HepG2 (cell line): Measurements from ENCODE around the gene C21orf91. TPM values are rescaled to one million over a fixed set of nuclear protein-coding genes. Genes with fewer than 3 reads are reported as not detected.
A peak's percentile ranks its signal among the peaks of the same experiment; 100 is the strongest.

ENCODE experiments used
- ARNT2 ChIP-seq: sonication (generic); formaldehyde crosslinking; IDR thresholded peaks from 2 replicates; pipeline ENCODE4 v1.8.0; 2022; ENCODE audit warnings: mild to moderate bottlenecking, low read depth, missing genetic modification reagents, moderate library complexity
- ELF3 ChIP-seq: IDR thresholded peaks from 2 replicates; pipeline ENCODE4 v1.6.1; 2016; ENCODE audit warnings: missing genetic modification reagents, missing compliant biosample characterization
- HDAC1 ChIP-seq: sonication (generic); formaldehyde crosslinking; IDR thresholded peaks from 2 replicates; pipeline ENCODE4 v1.5.1; 2020; ENCODE audit warnings: mild to moderate bottlenecking, missing genetic modification reagents
- HOXA7 ChIP-seq: sonication (generic); formaldehyde crosslinking; IDR thresholded peaks from 2 replicates; pipeline ENCODE4 v1.8.1; 2022; ENCODE audit warnings: mild to moderate bottlenecking, missing genetic modification reagents, moderate library complexity
- NFIB ChIP-seq: sonication (generic); formaldehyde crosslinking; IDR thresholded peaks from 2 replicates; pipeline ENCODE4 v1.9.0; 2021; ENCODE audit warnings: missing genetic modification reagents, mild to moderate bottlenecking, borderline replicate concordance
- POGK ChIP-seq: sonication (generic); formaldehyde crosslinking; conservative IDR thresholded peaks from 2 replicates; pipeline ENCODE4 v1.8.0; 2022; ENCODE audit warnings: mild to moderate bottlenecking, moderate library complexity, missing genetic modification reagents
- UBTF ChIP-seq: sonication (generic); formaldehyde crosslinking; IDR thresholded peaks from 2 replicates; pipeline ENCODE4 v1.4.0; 2020; ENCODE audit warnings: mild to moderate bottlenecking, missing genetic modification reagents
- ZKSCAN5 ChIP-seq: sonication (generic); formaldehyde crosslinking; IDR thresholded peaks from 2 replicates; pipeline ENCODE4 v1.5.1; 2020; ENCODE audit warnings: mild to moderate bottlenecking, missing genetic modification reagents
- ZNF143 ChIP-seq: sonication (generic); formaldehyde crosslinking; IDR thresholded peaks from 2 replicates; pipeline ENCODE4 v1.4.0; 2020; ENCODE audit warnings: missing genetic modification reagents
- ZNF460 ChIP-seq: sonication (generic); formaldehyde crosslinking; IDR thresholded peaks from 2 replicates; pipeline ENCODE4 v1.5.1; 2020; ENCODE audit warnings: missing genetic modification reagents, mild to moderate bottlenecking, borderline replicate concordance
- ZNF556 ChIP-seq: sonication (generic); formaldehyde crosslinking; IDR thresholded peaks from 2 replicates; pipeline ENCODE4 v1.4.0; 2020; ENCODE audit warnings: mild to moderate bottlenecking, missing genetic modification reagents, borderline replicate concordance
- ZNF788 ChIP-seq: sonication (generic); formaldehyde crosslinking; IDR thresholded peaks from 2 replicates; pipeline ENCODE4 v1.5.0; 2020; ENCODE audit warnings: mild to moderate bottlenecking, missing genetic modification reagents, borderline replicate concordance
- ZNF878 ChIP-seq: sonication (generic); formaldehyde crosslinking; IDR thresholded peaks from 2 replicates; pipeline ENCODE4 v1.8.1; 2023; ENCODE audit warnings: mild to moderate bottlenecking, missing genetic modification reagents, moderate library complexity
- ZSCAN21 ChIP-seq: sonication (generic); formaldehyde crosslinking; IDR thresholded peaks from 2 replicates; pipeline ENCODE4 v1.8.0; 2022; ENCODE audit warnings: mild to moderate bottlenecking, missing genetic modification reagents, moderate library complexity, borderline replicate concordance
- ZZZ3 ChIP-seq: sonication (generic); formaldehyde crosslinking; IDR thresholded peaks from 2 replicates; pipeline ENCODE4 v1.4.0; 2020; ENCODE audit warnings: missing genetic modification reagents, mild to moderate bottlenecking, borderline replicate concordance
- polyA plus RNA-seq, 8 experiments: library from polyadenylated mRNA; depleted of rRNA in 3 of 8; stranded (reverse) in 7 of 8; unstranded in 1 of 8; fragments of >200 nt; fragmentation: Illumina TruSeq in 4 of 8; extraction: Trizol in 4 of 8; gene quantifications; 2 replicates each; pipeline versions ENCODE4 v1.2.1 to v1.2.3, GENCODE V29; 2011 to 2016; ENCODE audit warnings: low read depth in 4 of 8, missing spikeins in 1 of 8, mixed read lengths in 1 of 8; ENCODE audit not compliant: insufficient read depth in 1 of 8
- total RNA-seq, 5 experiments: library from RNA; depleted of rRNA; stranded (reverse); fragments of >200 nt; fragmentation: Illumina TruSeq; extraction: Trizol; gene quantifications; 2 replicates each; pipeline ENCODE4 v1.2.3, GENCODE V29; 2016; ENCODE audit warnings: low read depth in 1 of 5
- TF ChIP-seq, protein P1 (sequence below): sonication (generic); formaldehyde crosslinking; IDR thresholded peaks from 2 replicates; pipeline ENCODE4 v1.5.1; 2020; ENCODE audit warnings: mild to moderate bottlenecking, missing genetic modification reagents, moderate library complexity
- TF ChIP-seq, protein P2 (sequence below): sonication (generic); formaldehyde crosslinking; IDR thresholded peaks from 2 replicates; pipeline ENCODE4 v1.5.0; 2020; ENCODE audit warnings: missing genetic modification reagents

C21orf91 gene
- total and polyA plus RNA-seq, 2 of the 13 experiments (the other 11 are each of a cell fraction or from before 2014, with no cell fraction given) = 2.9 to 7.8 TPM

GRCh38 chr21:17819114-17819876, at the start of gene C21orf91 (continued):
- TF ChIP-seq, protein P1, sequence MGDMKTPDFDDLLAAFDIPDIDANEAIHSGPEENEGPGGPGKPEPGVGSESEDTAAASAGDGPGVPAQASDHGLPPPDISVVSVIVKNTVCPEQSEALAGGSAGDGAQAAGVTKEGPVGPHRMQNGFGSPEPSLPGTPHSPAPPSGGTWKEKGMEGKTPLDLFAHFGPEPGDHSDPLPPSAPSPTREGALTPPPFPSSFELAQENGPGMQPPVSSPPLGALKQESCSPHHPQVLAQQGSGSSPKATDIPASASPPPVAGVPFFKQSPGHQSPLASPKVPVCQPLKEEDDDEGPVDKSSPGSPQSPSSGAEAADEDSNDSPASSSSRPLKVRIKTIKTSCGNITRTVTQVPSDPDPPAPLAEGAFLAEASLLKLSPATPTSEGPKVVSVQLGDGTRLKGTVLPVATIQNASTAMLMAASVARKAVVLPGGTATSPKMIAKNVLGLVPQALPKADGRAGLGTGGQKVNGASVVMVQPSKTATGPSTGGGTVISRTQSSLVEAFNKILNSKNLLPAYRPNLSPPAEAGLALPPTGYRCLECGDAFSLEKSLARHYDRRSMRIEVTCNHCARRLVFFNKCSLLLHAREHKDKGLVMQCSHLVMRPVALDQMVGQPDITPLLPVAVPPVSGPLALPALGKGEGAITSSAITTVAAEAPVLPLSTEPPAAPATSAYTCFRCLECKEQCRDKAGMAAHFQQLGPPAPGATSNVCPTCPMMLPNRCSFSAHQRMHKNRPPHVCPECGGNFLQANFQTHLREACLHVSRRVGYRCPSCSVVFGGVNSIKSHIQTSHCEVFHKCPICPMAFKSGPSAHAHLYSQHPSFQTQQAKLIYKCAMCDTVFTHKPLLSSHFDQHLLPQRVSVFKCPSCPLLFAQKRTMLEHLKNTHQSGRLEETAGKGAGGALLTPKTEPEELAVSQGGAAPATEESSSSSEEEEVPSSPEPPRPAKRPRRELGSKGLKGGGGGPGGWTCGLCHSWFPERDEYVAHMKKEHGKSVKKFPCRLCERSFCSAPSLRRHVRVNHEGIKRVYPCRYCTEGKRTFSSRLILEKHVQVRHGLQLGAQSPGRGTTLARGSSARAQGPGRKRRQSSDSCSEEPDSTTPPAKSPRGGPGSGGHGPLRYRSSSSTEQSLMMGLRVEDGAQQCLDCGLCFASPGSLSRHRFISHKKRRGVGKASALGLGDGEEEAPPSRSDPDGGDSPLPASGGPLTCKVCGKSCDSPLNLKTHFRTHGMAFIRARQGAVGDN (CRISPR knock-in tag) = peak; percentile 85
- TF ChIP-seq ZNF788 (CRISPR knock-in tag) (peak; percentile 67; the same call in 1 of the 2 replicates), ZNF556 (CRISPR knock-in tag) (peak; percentile 86; the same call in 1 of the 2 replicates), ELF3 (CRISPR knock-in tag) (0 out of 2 replicates have a peak, but pooled peaks have one; percentile 15), NFIB (CRISPR knock-in tag) (no peak), UBTF (peak; percentile 98), ZKSCAN5 (CRISPR knock-in tag) (no peak), ZSCAN21 (CRISPR knock-in tag) (peak; percentile 74), ZZZ3 (CRISPR knock-in tag) (0 out of 2 replicates have a peak, but pooled peaks have one; percentile 2), ZNF878 (CRISPR knock-in tag) (0 out of 2 replicates have a peak, but pooled peaks have one; percentile 35), HOXA7 (CRISPR knock-in tag) (no peak), ZNF460 (CRISPR knock-in tag) (no peak), ARNT2 (CRISPR knock-in tag) (peak; percentile 68), POGK (CRISPR knock-in tag) (peak; percentile 76; the same call in 1 of the 2 replicates), HDAC1 (CRISPR knock-in tag) (peak; percentile 62), ZNF143 (CRISPR knock-in tag) (no peak)
- TF ChIP-seq, protein P2, sequence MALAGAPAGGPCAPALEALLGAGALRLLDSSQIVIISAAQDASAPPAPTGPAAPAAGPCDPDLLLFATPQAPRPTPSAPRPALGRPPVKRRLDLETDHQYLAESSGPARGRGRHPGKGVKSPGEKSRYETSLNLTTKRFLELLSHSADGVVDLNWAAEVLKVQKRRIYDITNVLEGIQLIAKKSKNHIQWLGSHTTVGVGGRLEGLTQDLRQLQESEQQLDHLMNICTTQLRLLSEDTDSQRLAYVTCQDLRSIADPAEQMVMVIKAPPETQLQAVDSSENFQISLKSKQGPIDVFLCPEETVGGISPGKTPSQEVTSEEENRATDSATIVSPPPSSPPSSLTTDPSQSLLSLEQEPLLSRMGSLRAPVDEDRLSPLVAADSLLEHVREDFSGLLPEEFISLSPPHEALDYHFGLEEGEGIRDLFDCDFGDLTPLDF = peak; percentile 53
